ENCODE measurements around the gene APOBEC4. TPM values are rescaled to one million over a fixed set of nuclear protein-coding genes. Genes with fewer than 3 reads are reported as not detected.
"Not testable (repeated sequence)": the region's sequence is repeated elsewhere in the genome, so short reads cannot be mapped to it uniquely, and the experiment has no call there.

Gene APOBEC4
- total RNA-seq, 1 donor from 2014 or later: not detected

DNA sequence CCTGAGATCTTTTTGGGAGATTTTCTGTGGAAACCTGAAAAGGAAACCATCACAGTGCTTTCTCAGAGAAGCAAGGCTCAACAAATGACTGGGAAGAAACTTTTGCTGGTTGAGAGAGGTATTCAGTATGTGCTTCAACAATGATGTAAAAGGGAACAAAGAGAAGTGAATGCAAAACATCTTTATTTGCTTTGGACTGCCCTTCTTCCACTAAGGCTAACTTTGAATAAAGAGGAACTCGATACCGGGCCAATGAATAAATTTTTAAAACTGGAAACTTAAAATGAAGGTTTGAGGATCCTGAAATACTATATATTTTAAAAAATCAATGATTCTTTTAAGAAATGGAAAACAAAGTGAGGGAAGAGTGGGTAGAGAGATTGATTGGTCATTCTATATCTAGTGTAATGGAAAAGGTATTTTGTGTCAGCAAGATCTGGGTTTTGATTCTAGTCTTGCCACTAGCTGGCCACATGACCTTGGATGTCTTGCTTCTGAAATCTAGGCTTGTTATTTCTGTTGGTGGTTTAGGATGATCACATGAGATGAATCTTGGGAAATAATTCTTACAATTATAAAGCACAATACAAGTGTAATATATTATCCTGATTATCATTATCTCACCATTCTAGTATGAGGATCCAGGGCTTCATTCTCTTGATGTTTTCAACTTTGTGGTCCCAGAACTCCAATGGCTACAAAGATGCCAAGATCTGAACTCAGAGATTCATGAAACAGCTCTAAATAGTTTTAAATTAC lies 34.6 kb upstream of the APOBEC4 start:
- intact Hi-C loops (cut with micrococcal nuclease): loop anchor here (5.0 kb wide), 2 partner anchors 145 to 230 kb away; no protein-coding TSS in a partner anchor
- no peak for DNase-seq (ENCODE audit: low spot score)
- Mint-ChIP-seq H3K27me3 (ENCODE audit: insufficient read depth) (peaks cover 5% of the 10 kb centered on the region), H3K36me3 (ENCODE audit: low read depth) (no peaks in the 10 kb centered on the region), H3K4me3 (no peak overlapping the region), H3K9me3 (no peaks in the 10 kb centered on the region), H3K27ac (no peak overlapping the region), H3K4me1 (ENCODE audit: low read depth) (peaks cover 10% of the 10 kb centered on the region)

GRCh38 chr1:183686229-183686628 lies 33.1 kb upstream of the APOBEC4 start:
- Mint-ChIP-seq H3K9me3 (no peaks in the 10 kb centered on the region), H3K36me3 (ENCODE audit: low read depth) (no peaks in the 10 kb centered on the region), H3K27me3 (ENCODE audit: insufficient read depth) (peaks cover 13% of the 10 kb centered on the region), H3K27ac (no peak overlapping the region), H3K4me3 (no peak overlapping the region), H3K4me1 (ENCODE audit: low read depth) (peaks cover 10% of the 10 kb centered on the region)
- intact Hi-C loops (cut with micrococcal nuclease): loop anchor here (5.0 kb wide), 2 partner anchors 144 to 231 kb away; no protein-coding TSS in a partner anchor
- no peak for DNase-seq (ENCODE audit: low spot score)

GRCh38 chr1:183685112-183685713 lies 32.1 kb upstream of the APOBEC4 start:
- Mint-ChIP-seq H3K4me3 (no peak overlapping the region), H3K9me3 (no peaks in the 10 kb centered on the region), H3K27ac (no peak overlapping the region), H3K4me1 (ENCODE audit: low read depth) (peaks cover 9% of the 10 kb centered on the region), H3K36me3 (ENCODE audit: low read depth) (no peaks in the 10 kb centered on the region), H3K27me3 (ENCODE audit: insufficient read depth) (peaks cover 19% of the 10 kb centered on the region)
- peak; percentile 11 for DNase-seq (ENCODE audit: low spot score)
- intact Hi-C loops (cut with micrococcal nuclease): loop anchor here (1.0 to 5.0 kb wide), 5 partner anchors 30 to 404 kb away; no protein-coding TSS in a partner anchor

DNA sequence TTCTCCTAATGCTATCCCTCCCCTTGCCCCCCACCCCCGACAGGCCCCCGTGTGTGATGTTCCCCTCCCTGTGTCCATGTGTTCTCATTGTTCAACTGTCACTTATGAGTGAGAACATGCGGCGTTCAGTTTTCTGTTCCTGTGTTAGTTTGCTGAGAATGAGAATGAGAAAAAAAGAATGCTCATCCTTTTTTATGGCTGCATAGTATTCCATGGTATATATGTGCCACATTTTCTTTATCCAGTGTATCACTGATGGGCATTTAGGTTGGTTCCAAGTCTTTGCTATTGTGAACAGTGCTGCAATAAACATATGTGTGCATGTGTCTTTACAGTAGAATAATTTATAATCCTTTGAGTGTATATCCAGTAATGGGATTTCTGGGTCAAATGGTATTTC lies 26.2 kb upstream of the APOBEC4 start:
- H3K4me1 Mint-ChIP-seq (ENCODE audit: low read depth); intact Hi-C loops (cut with micrococcal nuclease); DNase-seq (ENCODE audit: low spot score); H3K27ac Mint-ChIP-seq; H3K36me3 Mint-ChIP-seq (ENCODE audit: low read depth); H3K9me3 Mint-ChIP-seq; H3K4me3 Mint-ChIP-seq: not testable (repeated sequence)
- peaks cover 17% of the 10 kb centered on the region for H3K27me3 Mint-ChIP-seq (ENCODE audit: insufficient read depth)

- peaks cover 19% of the 10 kb centered on the region for H3K27me3 Mint-ChIP-seq (ENCODE audit: insufficient read depth)
- no peaks in the 10 kb centered on the region for H3K4me1 Mint-ChIP-seq (ENCODE audit: low read depth)
- H3K36me3 Mint-ChIP-seq (ENCODE audit: low read depth): no peaks in the 10 kb centered on the region
- DNase-seq (ENCODE audit: low spot score): no peak
- no peak overlapping the region for H3K4me3 Mint-ChIP-seq
- H3K9me3 Mint-ChIP-seq: no peaks in the 10 kb centered on the region
- intact Hi-C loops (cut with micrococcal nuclease): no loop called here
- no peak overlapping the region for H3K27ac Mint-ChIP-seq
These were observed 25.7 kb upstream of the APOBEC4 start for GRCh38 chr1:183678819-183679218.

DNA sequence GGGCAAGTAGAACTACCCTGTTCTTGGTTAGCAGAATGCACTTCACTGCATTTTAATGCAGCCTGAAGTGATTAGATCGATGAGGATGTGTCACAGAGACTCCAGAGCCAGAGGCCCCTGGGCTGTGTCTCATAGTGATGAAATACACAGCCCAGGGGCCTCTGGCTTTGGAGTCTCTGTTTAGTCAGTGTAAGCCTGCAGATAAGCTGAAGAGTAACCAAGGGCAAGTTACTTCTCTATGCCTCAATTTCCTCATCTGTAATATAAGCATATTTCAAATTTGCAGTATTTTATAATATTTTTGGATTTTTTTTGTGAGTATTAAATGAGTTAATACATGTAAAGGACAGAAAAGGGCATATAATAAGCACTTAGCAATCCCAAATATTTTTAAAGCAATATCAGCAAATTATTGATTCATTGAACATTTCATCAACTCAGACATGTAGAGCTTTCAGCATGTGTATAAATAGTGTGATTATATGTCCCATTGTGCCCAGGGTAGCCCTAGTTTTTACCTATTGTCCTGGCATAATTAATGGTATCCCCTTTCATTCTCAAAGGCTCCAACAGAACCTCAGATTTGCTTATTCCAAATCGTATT lies 23.6 kb upstream of the APOBEC4 start:
- intact Hi-C loops (cut with micrococcal nuclease): no loop called here
- H3K9me3 Mint-ChIP-seq: no peaks in the 10 kb centered on the region
- H3K27ac Mint-ChIP-seq: no peak overlapping the region
- H3K27me3 Mint-ChIP-seq (ENCODE audit: insufficient read depth): peaks cover 13% of the 10 kb centered on the region
- no peak overlapping the region for H3K4me3 Mint-ChIP-seq
- no peak for DNase-seq (ENCODE audit: low spot score)
- no peaks in the 10 kb centered on the region for H3K4me1 Mint-ChIP-seq (ENCODE audit: low read depth)
- H3K36me3 Mint-ChIP-seq (ENCODE audit: low read depth): no peaks in the 10 kb centered on the region

- H3K27me3 Mint-ChIP-seq (ENCODE audit: insufficient read depth): peaks cover 8% of the 10 kb centered on the region
- no peak overlapping the region for H3K27ac Mint-ChIP-seq
- intact Hi-C loops (cut with micrococcal nuclease): no loop called here
- no peak overlapping the region for H3K4me3 Mint-ChIP-seq
- no peak for DNase-seq (ENCODE audit: low spot score)
- H3K9me3 Mint-ChIP-seq: no peaks in the 10 kb centered on the region
- H3K36me3 Mint-ChIP-seq (ENCODE audit: low read depth): no peaks in the 10 kb centered on the region
- H3K4me1 Mint-ChIP-seq (ENCODE audit: low read depth): no peaks in the 10 kb centered on the region
These were observed 22.9 kb upstream of the APOBEC4 start for GRCh38 chr1:183675883-183676585.

DNA sequence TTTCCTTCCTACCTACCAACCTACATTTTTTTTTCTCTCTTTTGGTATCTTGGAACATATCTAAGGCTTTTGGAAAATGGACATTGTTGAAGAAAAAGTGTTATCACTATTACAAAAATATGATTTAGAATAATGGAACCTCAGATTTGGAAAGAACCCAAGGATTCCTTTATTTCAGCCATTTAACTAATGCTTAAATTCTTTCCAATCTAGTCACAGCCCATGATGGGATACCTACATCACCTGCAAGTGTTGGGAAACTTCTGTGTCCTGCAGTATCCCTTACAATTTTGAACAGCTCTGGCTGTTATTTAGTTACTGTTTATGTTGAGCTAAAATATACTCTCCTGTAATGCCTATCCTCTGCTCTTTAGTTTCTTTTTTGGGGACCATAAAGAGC lies 22.3 kb upstream of the APOBEC4 start:
- no peak overlapping the region for H3K4me3 Mint-ChIP-seq
- no peaks in the 10 kb centered on the region for H3K9me3 Mint-ChIP-seq
- intact Hi-C loops (cut with micrococcal nuclease): no loop called here
- no peak overlapping the region for H3K27ac Mint-ChIP-seq
- peaks cover 4% of the 10 kb centered on the region for H3K36me3 Mint-ChIP-seq (ENCODE audit: low read depth)
- no peaks in the 10 kb centered on the region for H3K4me1 Mint-ChIP-seq (ENCODE audit: low read depth)
- H3K27me3 Mint-ChIP-seq (ENCODE audit: insufficient read depth): peaks cover 4% of the 10 kb centered on the region
- DNase-seq (ENCODE audit: low spot score): no peak

DNA sequence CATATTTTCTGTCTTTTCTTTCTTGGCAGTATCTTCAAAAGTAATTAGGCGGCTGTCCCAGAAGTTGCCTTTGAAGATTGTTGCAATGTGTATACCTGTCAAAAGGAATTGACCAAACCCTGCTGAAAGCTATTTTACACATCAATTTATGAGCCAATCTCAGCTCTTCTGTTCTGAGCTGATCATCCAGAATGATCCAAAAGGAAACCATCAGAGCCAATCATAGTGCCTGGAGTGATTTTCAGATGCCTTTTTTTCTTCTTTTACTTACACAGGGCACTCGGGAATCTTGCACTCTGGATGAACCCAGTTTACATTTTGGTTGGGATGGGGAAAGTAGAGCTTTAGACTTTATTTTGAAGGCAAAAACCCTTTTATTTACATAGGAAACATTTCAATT lies 21.8 kb upstream of the APOBEC4 start:
- H3K4me3 Mint-ChIP-seq: no peak overlapping the region
- peaks cover 4% of the 10 kb centered on the region for H3K36me3 Mint-ChIP-seq (ENCODE audit: low read depth)
- peaks cover 4% of the 10 kb centered on the region for H3K27me3 Mint-ChIP-seq (ENCODE audit: insufficient read depth)
- H3K27ac Mint-ChIP-seq: no peak overlapping the region
- DNase-seq (ENCODE audit: low spot score): no peak
- no peaks in the 10 kb centered on the region for H3K4me1 Mint-ChIP-seq (ENCODE audit: low read depth)
- no peaks in the 10 kb centered on the region for H3K9me3 Mint-ChIP-seq
- intact Hi-C loops (cut with micrococcal nuclease): no loop called here

DNA sequence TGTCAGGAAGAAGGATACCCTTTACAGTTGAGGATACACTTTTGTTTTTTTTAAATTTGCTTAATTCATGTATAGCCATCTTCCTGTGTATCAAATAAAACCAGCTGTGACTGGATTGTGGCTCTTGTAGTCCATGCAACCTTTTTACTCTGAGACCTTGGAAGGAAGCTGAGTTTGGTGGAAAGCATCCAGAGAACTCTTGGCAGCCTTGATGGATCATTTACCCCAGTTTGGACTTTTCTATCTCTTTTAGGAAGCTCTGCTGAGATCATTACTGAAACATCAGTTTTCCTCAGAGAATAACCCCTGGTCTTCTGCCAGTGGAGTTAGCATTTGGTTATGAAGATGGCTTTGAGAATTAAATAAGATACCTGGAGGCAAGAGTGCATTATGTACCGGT lies 21.2 kb upstream of the APOBEC4 start:
- Mint-ChIP-seq H3K4me1 (ENCODE audit: low read depth) (no peaks in the 10 kb centered on the region), H3K27ac (no peak overlapping the region), H3K9me3 (peaks cover 3% of the 10 kb centered on the region), H3K27me3 (ENCODE audit: insufficient read depth) (peaks cover 7% of the 10 kb centered on the region), H3K4me3 (no peak overlapping the region), H3K36me3 (ENCODE audit: low read depth) (peaks cover 6% of the 10 kb centered on the region)
- DNase-seq (ENCODE audit: low spot score): no peak
- intact Hi-C loops (cut with micrococcal nuclease): no loop called here

- Mint-ChIP-seq H3K9me3 (peaks cover 4% of the 10 kb centered on the region), H3K27me3 (ENCODE audit: insufficient read depth) (peaks cover 9% of the 10 kb centered on the region)
- intact Hi-C loops (cut with micrococcal nuclease): no loop called here
These were observed 20.6 kb upstream of the APOBEC4 start for GRCh38 chr1:183673605-183674323.

DNA sequence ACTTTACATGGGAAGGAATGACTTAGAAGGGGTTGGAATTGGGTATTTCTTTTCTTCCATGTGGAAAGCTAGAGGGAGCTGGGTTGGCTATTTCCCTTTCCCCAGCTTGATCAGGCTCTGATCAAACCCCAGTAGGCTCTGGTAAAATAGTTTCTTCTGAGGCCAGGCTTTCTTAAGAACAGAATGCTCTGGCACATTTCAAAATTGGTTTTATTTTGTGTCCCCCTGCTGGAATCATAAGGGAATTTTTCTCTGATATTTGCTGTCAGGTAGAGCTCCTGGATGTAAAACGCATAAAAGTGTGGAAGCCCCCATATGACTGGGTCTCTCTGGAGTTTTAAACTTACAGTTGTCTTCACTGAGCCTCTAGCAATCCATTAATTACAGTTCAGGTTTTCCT lies 17.1 kb upstream of the APOBEC4 start:
- intact Hi-C loops (cut with micrococcal nuclease): no loop called here
- Mint-ChIP-seq H3K4me1 (ENCODE audit: low read depth) (no peaks in the 10 kb centered on the region), H3K9me3 (peaks cover 4% of the 10 kb centered on the region), H3K27ac (no peak overlapping the region), H3K4me3 (no peak overlapping the region), H3K27me3 (ENCODE audit: insufficient read depth) (peaks cover 9% of the 10 kb centered on the region), H3K36me3 (ENCODE audit: low read depth) (peaks cover 6% of the 10 kb centered on the region)
- DNase-seq (ENCODE audit: low spot score): no peak

More at GRCh38 chr1:183673605-183674323, 20.6 kb upstream of the APOBEC4 start:
- H3K4me1 Mint-ChIP-seq (ENCODE audit: low read depth): no peaks in the 10 kb centered on the region
- H3K27ac Mint-ChIP-seq: no peak overlapping the region
- no peak for DNase-seq (ENCODE audit: low spot score)
- H3K4me3 Mint-ChIP-seq: no peak overlapping the region
- H3K36me3 Mint-ChIP-seq (ENCODE audit: low read depth): peaks cover 6% of the 10 kb centered on the region

Measured in activated T-helper 1 cell treated with anti-CD3 and anti-CD28 coated beads, Interleukin-12 subunit alpha, Interleukin-12 subunit beta, Interleukin-2, Interleukin-4 antibody, amounts not matched to agents 30 ng/mL and 10 ng/mL and 1 ng/mL, durations not matched to agents 14 hours and 24 hours and 36 hours (primary cell).